Measurements from ENCODE around the gene BMP8B. TPM values are rescaled to one million over a fixed set of nuclear protein-coding genes. Genes with fewer than 3 reads are reported as not detected.

BMP8B gene
- polyA plus RNA-seq, 2 of the 4 experiments (the other 2 are of a cell fraction), result 2.5 to 3.1 TPM

DNA sequence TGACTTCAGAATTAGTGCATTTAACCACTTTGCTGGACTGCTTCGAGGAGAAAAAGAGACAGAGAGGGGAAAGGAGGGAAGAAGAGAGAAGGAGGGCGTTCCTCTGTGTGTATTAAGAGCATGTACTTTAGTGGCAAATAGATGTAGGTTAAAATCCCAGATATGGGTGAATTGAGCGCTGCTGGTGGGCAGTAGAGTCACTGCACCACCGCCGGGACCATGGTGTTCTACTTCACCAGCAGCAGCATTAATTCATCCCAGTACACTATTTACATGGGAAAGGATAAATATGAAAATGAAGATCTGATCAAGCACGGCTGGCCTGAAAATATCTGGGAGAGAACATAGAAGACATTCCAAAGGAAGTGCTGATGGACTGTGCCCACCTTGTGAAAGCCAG is 70.9 kb downstream of the BMP8B start:
- ChIA-PET CTCF (no interaction called here), POLR2A (no interaction called here)
- Histone ChIP-seq H3K4me3 (no peak overlapping the region), H3K4me2 (no peak overlapping the region), H3K4me1 (no peaks in the 10 kb centered on the region), H3K27ac (no peak overlapping the region), H3K9me3 (no peaks in the 10 kb centered on the region)
- ATAC-seq, result peak; percentile 63 to 75; a peak in 5 of 6 replicates
- no peak for TF ChIP-seq ESRRA (IDR thresholded peaks at IDR 0.05; ENCODE audit: borderline replicate concordance, low read length)
- no peak for TF ChIP-seq JUNB (IDR thresholded peaks at IDR 0.05)
- no peak for TF ChIP-seq POLR2A (IDR thresholded peaks at IDR 0.05; ENCODE audit: low read length)
- no peak for TF ChIP-seq POLR2AphosphoS2 (conservative IDR thresholded peaks at IDR 0.05; ENCODE audit: low read length)
- no peak for TF ChIP-seq RNF2 (IDR thresholded peaks at IDR 0.05; ENCODE audit: borderline replicate concordance, low read depth)
- TF ChIP-seq, protein P1, sequence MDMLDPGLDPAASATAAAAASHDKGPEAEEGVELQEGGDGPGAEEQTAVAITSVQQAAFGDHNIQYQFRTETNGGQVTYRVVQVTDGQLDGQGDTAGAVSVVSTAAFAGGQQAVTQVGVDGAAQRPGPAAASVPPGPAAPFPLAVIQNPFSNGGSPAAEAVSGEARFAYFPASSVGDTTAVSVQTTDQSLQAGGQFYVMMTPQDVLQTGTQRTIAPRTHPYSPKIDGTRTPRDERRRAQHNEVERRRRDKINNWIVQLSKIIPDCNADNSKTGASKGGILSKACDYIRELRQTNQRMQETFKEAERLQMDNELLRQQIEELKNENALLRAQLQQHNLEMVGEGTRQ (IDR thresholded peaks at IDR 0.05), result no peak
- TF ChIP-seq ZC3H11A (IDR thresholded peaks at IDR 0.05), result no peak
- TF ChIP-seq, protein P2, sequence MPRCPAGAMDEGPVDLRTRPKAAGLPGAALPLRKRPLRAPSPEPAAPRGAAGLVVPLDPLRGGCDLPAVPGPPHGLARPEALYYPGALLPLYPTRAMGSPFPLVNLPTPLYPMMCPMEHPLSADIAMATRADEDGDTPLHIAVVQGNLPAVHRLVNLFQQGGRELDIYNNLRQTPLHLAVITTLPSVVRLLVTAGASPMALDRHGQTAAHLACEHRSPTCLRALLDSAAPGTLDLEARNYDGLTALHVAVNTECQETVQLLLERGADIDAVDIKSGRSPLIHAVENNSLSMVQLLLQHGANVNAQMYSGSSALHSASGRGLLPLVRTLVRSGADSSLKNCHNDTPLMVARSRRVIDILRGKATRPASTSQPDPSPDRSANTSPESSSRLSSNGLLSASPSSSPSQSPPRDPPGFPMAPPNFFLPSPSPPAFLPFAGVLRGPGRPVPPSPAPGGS (IDR thresholded peaks at IDR 0.05), result no peak
- TF ChIP-seq, protein P3, sequence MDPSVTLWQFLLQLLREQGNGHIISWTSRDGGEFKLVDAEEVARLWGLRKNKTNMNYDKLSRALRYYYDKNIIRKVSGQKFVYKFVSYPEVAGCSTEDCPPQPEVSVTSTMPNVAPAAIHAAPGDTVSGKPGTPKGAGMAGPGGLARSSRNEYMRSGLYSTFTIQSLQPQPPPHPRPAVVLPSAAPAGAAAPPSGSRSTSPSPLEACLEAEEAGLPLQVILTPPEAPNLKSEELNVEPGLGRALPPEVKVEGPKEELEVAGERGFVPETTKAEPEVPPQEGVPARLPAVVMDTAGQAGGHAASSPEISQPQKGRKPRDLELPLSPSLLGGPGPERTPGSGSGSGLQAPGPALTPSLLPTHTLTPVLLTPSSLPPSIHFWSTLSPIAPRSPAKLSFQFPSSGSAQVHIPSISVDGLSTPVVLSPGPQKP (IDR thresholded peaks at IDR 0.05; ENCODE audit: low read depth, low read length), result no peak
- no peak for DNase-seq (ENCODE audit: low read depth in 1 of 2, low spot score in 1 of 2)
- 11% methylated on average over 6 of the region's 6 CpGs for WGBS (ENCODE audit: missing lambda C conversion rate)
- no peak for FAIRE-seq

DNA sequence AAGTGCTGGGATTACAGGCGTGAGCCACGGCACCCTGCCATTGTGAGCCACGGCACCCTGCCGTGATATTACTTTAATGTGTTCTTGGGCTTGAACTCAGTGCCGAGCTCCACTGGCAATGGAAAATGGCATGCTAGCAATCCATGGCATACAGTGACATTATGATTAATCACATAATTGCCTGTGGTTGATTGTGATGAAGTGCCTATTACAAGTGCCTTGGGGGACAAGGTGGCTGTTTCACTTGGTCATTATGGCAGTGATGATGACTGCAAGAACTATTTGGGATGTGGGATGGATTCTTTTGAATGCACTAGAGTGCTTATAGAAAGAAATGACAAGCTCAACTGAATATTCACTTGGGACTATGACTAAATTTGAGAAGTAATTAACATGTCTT is 75.1 kb downstream of the BMP8B start:
- FAIRE-seq (no peak), DNase-seq (ENCODE audit: low read depth in 1 of 2, low spot score in 1 of 2) (no peak), ATAC-seq (no peak)
- Histone ChIP-seq H3K4me3 (no peak overlapping the region), H3K9me3 (no peaks in the 10 kb centered on the region), H3K4me1 (no peaks in the 10 kb centered on the region), H3K27ac (no peak overlapping the region), H3K4me2 (no peak overlapping the region)
- TF ChIP-seq SMC3 (IDR thresholded peaks at IDR 0.05) (no peak), RAD21 (conservative IDR thresholded peaks at IDR 0.05 in 1 of 2, IDR thresholded peaks at IDR 0.05 in 1 of 2) (no peak), HOXA7 (CRISPR knock-in tag; IDR thresholded peaks at IDR 0.05) (no peak), FOSB (CRISPR knock-in tag; IDR thresholded peaks at IDR 0.05) (no peak), HEYL (CRISPR knock-in tag; IDR thresholded peaks at IDR 0.05) (no peak), RNF2 (IDR thresholded peaks at IDR 0.05; ENCODE audit: borderline replicate concordance, low read depth) (no peak), ZNF302 (CRISPR knock-in tag; IDR thresholded peaks at IDR 0.05) (no peak), JUN (IDR thresholded peaks at IDR 0.05) (no peak), CBX2 (IDR thresholded peaks at IDR 0.05; ENCODE audit: borderline replicate concordance, low read depth) (no peak), CHD2 (IDR thresholded peaks at IDR 0.05; ENCODE audit: low read length, partially characterized antibody) (no peak), RARB (CRISPR knock-in tag; IDR thresholded peaks at IDR 0.05) (no peak), HOXB13 (CRISPR knock-in tag; IDR thresholded peaks at IDR 0.05; ENCODE audit: low read depth) (no peak), SREBF2 (IDR thresholded peaks at IDR 0.05) (no peak)
- TF ChIP-seq, protein P4, sequence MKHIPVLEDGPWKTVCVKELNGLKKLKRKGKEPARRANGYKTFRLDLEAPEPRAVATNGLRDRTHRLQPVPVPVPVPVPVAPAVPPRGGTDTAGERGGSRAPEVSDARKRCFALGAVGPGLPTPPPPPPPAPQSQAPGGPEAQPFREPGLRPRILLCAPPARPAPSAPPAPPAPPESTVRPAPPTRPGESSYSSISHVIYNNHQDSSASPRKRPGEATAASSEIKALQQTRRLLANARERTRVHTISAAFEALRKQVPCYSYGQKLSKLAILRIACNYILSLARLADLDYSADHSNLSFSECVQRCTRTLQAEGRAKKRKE (CRISPR knock-in tag; IDR thresholded peaks at IDR 0.05; ENCODE audit: low read depth), result no peak
- TF ChIP-seq, protein P5, sequence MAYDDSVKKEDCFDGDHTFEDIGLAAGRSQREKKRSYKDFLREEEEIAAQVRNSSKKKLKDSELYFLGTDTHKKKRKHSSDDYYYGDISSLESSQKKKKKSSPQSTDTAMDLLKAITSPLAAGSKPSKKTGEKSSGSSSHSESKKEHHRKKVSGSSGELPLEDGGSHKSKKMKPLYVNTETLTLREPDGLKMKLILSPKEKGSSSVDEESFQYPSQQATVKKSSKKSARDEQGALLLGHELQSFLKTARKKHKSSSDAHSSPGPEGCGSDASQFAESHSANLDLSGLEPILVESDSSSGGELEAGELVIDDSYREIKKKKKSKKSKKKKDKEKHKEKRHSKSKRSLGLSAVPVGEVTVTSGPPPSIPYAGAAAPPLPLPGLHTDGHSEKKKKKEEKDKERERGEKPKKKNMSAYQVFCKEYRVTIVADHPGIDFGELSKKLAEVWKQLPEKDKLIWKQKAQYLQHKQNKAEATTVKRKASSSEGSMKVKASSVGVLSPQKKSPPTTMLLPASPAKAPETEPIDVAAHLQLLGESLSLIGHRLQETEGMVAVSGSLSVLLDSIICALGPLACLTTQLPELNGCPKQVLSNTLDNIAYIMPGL (CRISPR knock-in tag; IDR thresholded peaks at IDR 0.05; ENCODE audit: borderline replicate concordance), result no peak
- TF ChIP-seq, protein P6, sequence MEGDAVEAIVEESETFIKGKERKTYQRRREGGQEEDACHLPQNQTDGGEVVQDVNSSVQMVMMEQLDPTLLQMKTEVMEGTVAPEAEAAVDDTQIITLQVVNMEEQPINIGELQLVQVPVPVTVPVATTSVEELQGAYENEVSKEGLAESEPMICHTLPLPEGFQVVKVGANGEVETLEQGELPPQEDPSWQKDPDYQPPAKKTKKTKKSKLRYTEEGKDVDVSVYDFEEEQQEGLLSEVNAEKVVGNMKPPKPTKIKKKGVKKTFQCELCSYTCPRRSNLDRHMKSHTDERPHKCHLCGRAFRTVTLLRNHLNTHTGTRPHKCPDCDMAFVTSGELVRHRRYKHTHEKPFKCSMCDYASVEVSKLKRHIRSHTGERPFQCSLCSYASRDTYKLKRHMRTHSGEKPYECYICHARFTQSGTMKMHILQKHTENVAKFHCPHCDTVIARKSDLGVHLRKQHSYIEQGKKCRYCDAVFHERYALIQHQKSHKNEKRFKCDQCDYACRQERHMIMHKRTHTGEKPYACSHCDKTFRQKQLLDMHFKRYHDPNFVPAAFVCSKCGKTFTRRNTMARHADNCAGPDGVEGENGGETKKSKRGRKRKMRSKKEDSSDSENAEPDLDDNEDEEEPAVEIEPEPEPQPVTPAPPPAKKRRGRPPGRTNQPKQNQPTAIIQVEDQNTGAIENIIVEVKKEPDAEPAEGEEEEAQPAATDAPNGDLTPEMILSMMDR (IDR thresholded peaks at IDR 0.05), result no peak
- TF ChIP-seq, protein P7, sequence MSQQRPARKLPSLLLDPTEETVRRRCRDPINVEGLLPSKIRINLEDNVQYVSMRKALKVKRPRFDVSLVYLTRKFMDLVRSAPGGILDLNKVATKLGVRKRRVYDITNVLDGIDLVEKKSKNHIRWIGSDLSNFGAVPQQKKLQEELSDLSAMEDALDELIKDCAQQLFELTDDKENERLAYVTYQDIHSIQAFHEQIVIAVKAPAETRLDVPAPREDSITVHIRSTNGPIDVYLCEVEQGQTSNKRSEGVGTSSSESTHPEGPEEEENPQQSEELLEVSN (IDR thresholded peaks at IDR 0.05; ENCODE audit: borderline replicate concordance, low read depth), result no peak
- TF ChIP-seq, protein P1 (IDR thresholded peaks at IDR 0.05), result no peak
- ChIA-PET CTCF (interaction anchor here (1.2 kb wide), 1 partner anchor 12 kb away, joined by 4 read pairs; no protein-coding TSS in a partner anchor), POLR2A (no interaction called here)
- WGBS (ENCODE audit: missing lambda C conversion rate), result no CpG with 5 or more reads among the region's 5 CpGs
